Measurements from ENCODE around the gene TTC3.

- TF ChIP-seq EZH2phosphoT487 (IDR thresholded peaks at IDR 0.05; ENCODE audit: borderline replicate concordance, low read depth, low read length), result no peak
- no peak for TF ChIP-seq CTCF (conservative IDR thresholded peaks at IDR 0.05; ENCODE audit: low read length)
Observed at GRCh38 chr21:37230632-37231248, 157.7 kb downstream of the TTC3 start.
